GM19463 (cell line): ENCODE results near the gene CASR.

Experiments used
- ATAC-seq: cut with Tn5 transposase; IDR thresholded peaks from one replicate; pipeline ENCODE4 v1.9.1; 2021; ENCODE audit warnings: mild to moderate bottlenecking, moderate library complexity; ENCODE audit not compliant: unreplicated experiment

The CASR gene

GRCh38 chr3:122213650-122214049 lies 30.2 kb downstream of the CASR start:
- no peak for ATAC-seq

DNA sequence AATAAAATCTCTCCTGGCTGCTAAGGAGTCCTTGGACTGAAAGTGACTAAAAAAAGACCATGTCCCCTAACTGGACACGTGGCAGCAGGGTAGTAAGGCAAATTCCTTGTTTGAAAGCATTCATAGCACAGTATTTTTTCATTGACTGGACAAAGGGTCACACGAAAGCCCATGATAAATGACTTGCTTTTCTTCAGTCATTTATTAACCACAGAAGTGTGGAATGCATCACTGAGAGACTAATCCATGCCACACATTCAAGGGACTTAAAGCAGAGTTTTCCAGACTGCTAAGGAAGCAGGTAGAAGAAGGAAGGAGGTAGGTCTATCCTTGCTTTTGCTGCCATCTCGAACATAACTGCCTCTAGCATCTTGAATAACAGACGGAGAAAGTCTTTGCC lies 31.2 kb downstream of the CASR start:
- no peak for ATAC-seq

DNA sequence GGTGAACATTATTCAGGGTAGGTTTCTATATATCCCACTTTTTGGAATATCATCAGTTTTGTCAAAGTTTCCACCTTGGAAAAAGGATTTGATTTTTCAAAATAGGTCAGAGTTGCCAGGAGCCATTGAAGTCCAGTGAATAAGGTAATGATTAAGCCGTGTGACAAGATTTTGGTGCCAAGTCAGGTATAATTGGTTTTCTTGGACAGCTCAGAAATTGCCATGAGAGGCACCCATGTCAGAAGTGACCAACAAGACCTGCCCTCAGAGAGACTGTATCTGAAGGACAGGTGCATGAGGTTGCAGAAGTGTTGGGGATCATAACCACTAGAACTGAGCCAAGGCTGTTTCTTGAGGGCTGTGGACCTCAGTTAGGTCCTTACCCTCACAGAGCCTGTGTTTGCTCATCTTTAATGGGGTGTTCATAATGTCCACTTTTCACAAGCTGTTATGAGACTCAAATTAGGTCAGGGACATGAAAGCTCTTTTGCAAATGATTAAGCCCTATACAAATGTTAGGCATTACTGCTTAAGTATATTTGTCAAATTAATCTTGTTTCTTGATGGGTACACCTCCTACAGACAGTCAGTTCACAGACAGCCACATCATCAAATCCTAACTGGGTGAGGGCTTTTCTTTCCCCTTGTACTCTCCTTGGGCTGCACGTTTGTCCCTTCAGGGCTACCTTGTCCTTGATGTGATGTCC lies 32.3 kb downstream of the CASR start:
- ATAC-seq: no peak

GRCh38 chr3:122217901-122218300 lies 34.4 kb downstream of the CASR start:
- no peak for ATAC-seq

DNA sequence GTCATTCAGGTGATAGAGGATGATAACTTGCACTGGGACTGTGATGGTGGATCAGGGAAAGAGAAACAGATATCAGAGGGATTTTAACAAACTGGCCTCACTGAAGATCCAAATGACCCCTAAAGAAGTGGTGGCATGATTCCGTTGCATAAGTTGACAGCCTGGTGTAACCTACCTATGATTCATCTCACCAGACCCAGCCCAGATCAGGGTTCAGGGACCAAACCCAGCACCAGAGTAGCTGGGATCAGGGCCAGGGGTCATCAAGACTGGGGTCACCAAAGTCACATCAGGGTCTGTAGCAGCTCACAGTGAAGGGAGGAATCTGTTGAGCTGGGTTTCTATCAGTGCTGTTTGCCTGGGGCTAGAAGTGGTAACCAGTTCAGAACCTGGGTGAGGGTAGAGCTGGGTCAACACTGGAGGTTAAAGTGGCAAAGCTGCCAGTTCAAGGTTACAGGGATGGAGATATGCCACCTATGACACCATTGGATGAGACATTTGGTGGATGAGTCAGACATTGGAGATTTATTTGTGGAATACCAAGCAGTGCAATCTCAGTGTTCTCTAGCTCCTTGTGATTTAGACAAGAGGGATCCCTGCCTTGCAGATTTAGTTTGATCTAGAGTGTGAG lies 35.9 kb downstream of the CASR start:
- no peak for ATAC-seq

DNA sequence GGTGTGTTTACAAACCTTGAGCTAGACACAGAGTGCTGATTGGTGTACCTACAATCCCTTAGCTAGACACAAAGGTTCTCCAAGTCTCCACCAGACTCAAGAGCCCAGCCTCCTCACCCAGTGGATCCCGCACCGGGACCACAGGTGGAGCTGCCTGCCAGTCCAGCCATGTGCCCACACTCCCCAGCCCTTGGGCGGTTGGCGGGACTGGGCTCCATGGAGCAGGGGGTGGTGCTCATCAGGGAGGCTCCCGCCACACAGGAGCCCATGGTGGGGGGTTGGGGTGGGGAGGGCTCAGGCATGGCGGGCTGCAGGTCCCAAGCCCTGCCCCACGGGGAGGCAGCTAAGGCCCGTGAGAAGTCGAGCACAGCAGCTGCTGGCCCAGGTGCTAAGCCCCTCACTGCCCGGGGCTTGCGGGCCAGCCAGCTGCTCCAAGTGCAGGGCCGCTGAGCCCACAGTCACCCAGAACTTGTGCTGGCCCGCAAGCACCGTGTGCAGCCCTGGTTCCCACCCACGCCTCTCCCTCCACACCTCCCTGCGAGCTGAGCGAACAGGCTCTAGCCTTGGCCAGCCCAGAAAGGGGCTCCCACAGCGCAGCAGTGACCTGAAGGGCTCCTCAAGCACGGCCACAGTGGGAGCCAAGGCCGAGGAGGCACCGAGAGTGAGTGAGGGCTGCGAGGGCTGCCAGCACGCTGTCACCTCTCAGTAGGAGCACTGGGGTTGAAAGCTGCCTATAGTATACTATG lies 43.7 kb downstream of the CASR start:
- ATAC-seq: no peak

DNA sequence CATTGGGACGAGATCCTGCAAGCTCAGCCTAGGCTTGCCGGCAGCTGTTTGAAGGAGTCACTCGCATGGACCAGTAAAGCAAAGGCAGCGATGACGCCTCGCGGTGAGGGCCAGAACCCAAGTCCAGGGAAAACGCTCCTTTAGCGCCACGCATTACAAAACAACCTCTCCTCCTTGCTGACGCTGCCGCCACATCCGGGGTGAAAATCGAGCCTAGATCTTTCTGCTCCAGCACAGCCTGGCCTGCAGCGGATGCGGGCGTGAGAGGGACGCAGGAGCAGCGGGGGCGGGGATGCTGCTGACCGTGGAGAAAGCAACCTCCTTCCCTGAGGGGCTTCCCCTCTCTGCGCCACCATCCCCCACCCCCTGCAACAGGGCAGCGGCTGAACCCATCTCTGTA lies 46.7 kb downstream of the CASR start:
- ATAC-seq: no peak

DNA sequence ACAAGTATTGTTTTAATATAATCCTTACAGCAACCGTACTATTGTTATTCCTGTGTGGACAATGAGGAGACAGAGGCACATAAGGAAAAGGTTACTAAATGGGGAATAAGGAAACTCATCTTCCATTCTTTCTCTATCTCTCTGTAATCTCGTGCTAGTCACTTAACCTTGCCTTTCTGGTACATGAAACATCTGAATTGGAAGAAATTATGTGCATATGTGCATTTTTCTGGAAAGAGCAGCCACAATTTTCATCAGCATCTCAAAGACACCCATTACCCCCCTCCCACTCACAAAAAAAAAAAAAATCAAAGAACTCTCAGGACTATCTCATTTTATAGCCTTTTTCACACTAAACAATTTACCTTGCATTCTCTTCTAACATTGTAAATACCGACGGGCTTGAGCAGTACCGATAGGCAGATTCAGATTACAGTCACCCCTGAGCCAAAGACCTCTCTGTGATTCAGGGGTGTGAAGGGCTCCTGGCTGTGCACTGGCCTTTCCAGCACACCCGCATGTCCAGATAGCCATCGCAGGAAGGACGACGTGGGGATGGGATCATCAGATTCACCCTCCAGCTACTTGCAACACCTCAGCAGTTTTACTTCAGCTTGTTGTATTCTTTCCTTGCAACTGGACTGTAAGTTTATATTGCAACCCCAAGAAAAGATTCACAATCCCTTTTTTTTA lies 48.1 kb downstream of the CASR start:
- no peak for ATAC-seq

DNA sequence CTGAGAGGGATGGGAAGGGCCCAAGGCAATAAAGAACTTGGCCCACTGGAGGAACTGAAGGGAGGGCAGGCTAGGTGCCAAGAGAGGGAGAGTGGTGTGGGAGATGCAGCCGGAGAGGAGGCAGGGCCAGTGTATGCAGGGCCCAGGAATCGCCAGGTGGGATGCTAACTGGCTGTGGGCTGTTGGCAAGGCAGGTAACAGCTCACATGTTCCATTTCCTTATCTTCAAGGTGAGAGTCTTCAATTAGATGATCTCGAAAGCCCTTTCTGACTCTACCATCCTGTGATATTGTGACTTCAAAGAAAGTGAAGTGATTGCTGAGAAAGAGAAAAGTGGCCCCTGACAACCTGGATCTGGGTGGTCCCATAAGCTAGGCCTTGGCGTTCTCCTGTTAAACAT lies 49.0 kb downstream of the CASR start:
- no peak for ATAC-seq

- ATAC-seq: peak; percentile 56
Measured at GRCh38 chr3:122233101-122233952, 49.9 kb downstream of the CASR start.

DNA sequence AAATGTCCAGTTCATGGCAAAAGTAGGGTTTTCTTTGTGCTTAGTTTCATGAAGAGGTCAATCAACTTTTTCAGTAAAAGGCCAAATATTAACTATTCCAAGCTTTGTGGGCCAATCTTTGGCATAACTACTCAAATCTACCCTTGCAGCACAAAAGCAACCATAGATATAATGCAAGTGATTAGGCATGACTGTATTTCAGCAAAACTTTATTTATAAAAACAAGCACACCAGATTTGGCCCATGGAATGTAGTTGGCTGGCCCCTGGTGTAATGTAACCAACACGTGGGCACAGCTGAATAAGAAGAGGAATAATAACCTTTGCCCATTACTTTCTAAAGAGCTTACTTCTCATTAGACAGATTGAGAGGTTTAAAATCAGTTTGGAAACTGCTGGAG lies 50.6 kb downstream of the CASR start:
- no peak for ATAC-seq

DNA sequence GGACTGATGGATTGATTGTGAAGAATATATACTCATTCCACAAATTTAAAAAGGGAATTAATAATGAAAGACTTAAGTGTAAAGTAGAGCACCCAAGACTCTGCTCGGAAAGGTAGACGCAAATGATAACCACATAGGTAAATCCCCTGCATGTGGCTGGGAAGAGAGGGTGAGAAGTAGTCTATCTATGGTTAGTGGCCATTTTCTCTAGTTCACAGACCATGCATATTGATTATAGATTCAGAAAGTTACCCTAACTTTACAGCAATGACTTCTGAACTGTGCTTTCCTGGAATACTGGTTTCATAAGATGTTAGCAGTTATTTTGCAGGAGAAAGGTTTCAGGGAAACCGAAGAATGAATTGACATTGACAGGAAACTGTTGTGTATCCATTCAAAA lies 51.7 kb downstream of the CASR start:
- ATAC-seq: peak; percentile 30

DNA sequence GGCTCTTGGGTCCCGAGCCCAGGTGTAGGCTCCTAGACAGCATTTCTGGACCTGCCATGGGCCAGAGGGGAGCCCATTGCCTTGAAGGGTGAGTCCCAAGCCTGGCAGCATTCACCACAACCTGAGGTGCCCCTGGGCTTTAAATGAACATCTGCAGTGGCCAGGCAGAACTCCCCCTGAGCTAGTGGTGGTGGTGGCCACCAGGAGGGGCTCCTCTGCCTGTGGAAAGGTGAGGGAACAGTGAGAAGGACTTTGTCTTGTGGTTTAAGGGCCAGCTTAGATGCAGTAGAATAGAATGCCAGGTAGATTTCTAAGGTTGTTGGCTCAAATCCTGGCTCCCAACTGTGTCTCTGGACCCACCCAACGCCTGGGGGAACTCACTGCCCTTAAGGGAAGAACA lies 55.6 kb downstream of the CASR start:
- ATAC-seq: no peak

GRCh38 chr3:122245513-122246174 lies 62.2 kb downstream of the CASR start:
- ATAC-seq: no peak

- peak; percentile 27 for ATAC-seq
Measured at GRCh38 chr3:122246199-122246598, 62.7 kb downstream of the CASR start.

DNA sequence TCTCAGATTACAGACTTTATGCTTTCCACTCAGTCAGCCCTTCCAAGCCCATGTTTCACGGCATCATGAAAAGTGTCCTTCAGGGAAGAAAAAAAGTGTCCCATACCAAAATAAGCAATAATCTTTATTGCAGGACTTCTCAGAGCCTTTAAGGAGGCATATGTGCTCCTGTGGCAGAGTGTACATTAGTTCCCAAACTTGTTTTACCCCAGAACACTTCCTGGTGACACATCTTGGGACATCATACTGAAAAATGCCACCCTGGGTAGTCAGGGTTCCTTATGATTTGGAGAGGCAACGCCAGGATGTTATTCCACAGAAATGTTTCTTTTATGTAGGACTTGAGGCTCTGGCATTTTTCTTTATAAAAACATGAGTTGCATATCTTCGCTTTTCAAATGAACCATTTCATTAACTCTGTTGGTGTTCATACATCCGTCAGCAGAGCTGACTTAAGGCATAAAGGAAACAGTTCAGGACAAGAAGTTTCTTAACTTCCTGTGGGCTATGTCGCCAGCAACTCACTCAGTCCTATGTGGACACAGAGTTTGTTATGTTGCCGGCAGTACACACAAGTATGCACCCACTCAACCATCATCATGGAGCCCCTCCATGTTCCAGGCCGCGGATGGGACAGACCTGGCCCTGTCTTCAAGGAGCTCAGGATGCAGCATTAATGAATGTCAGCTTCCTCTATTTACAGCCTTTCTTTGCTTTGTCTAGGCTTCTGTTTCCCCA lies 63.8 kb downstream of the CASR start:
- ATAC-seq: peak; percentile 2

DNA sequence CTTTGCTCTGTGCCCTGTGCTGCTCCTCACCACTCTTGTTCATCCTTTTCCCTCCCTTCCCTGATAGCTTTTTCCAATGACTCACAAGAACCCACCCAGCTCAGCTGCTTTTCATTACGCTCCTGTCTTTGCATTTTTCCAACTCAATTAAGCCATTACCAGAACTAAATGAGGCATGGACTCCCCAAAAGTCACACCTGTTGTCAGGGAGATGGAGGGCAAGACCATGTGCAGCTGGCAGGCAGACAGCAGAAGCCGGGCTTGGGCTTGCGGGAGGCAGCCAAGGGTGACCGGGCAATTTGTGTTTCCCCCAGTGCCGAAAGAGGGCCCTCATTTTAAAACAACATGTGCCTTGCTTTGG lies 64.3 kb downstream of the CASR start:
- peak; percentile 62 for ATAC-seq

- no peak for ATAC-seq
Measured at GRCh38 chr3:122251428-122251827, 68.0 kb downstream of the CASR start.

DNA sequence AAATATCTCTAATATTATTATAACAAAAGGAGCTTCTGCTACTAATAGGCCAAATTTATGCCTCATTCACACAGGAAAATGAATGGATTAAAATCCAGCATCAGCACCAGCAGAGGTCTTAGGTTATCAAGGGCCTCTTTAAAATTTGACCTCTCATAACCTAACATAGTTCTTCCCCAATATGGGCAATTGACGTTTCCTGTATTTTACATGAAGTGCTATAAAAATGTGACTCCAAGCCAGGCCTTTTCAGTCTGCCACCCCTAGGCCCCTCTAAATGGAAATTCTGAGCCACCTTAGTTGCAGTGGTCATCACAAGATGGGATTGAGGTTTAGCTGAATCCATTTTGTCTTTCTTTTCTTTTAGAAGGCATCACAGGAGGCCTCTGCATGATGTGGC lies 70.1 kb downstream of the CASR start:
- ATAC-seq: no peak
